ENCODE data around the gene MEIS1.
"Not testable (repeated sequence)": the region's sequence is repeated elsewhere in the genome, so short reads cannot be mapped to it uniquely, and the experiment has no call there.

The MEIS1 gene

GRCh38 chr2:66434679-66435548, at the start of gene MEIS1:
Gene MEIS1, plus strand, starts transcription at chr2:66435125. Its CDS starts 732 bp downstream, at chr2:66435857.
- no peak for FAIRE-seq

- FAIRE-seq = no peak
Measured at GRCh38 chr2:66387016-66387753, 47.7 kb upstream of the MEIS1 start.

- FAIRE-seq = no peak
Measured at GRCh38 chr2:66389651-66390131, 45.2 kb upstream of the MEIS1 start.

GRCh38 chr2:66390152-66390551, 44.8 kb upstream of the MEIS1 start:
- FAIRE-seq = no peak

GRCh38 chr2:66390811-66391210, 44.1 kb upstream of the MEIS1 start:
- no peak for FAIRE-seq

- FAIRE-seq = not testable (repeated sequence)
Measured at GRCh38 chr2:66391240-66391639, 43.7 kb upstream of the MEIS1 start.

GRCh38 chr2:66405473-66405872, 29.5 kb upstream of the MEIS1 start:
- no peak for FAIRE-seq

- FAIRE-seq = no peak
Measured at GRCh38 chr2:66408905-66409304, 26.0 kb upstream of the MEIS1 start.

GRCh38 chr2:66412874-66413273, 22.1 kb upstream of the MEIS1 start:
- no peak for FAIRE-seq

GRCh38 chr2:66414896-66415295, 20.0 kb upstream of the MEIS1 start:
- no peak for FAIRE-seq

- no peak for FAIRE-seq
Measured at GRCh38 chr2:66418381-66418780, 16.5 kb upstream of the MEIS1 start.

- FAIRE-seq = no peak
Measured at GRCh38 chr2:66421612-66422011, 13.3 kb upstream of the MEIS1 start.

- no peak for FAIRE-seq
Measured at GRCh38 chr2:66423391-66424124, 11.4 kb upstream of the MEIS1 start.

GRCh38 chr2:66426244-66427111, 8.4 kb upstream of the MEIS1 start:
- FAIRE-seq = no peak

GRCh38 chr2:66427300-66427699, 7.6 kb upstream of the MEIS1 start:
- FAIRE-seq = no peak

- no peak for FAIRE-seq
Measured at GRCh38 chr2:66428986-66429612, 5.8 kb upstream of the MEIS1 start.

- no peak for FAIRE-seq
Measured at GRCh38 chr2:66429693-66430504, 5.0 kb upstream of the MEIS1 start.

GRCh38 chr2:66430505-66431273, 4.2 kb upstream of the MEIS1 start:
- no peak for FAIRE-seq

- FAIRE-seq = no peak
Measured at GRCh38 chr2:66431274-66431642, 3.7 kb upstream of the MEIS1 start.

Data from G401.6 (cell line).